ENCODE measurements around the gene STPG1. TPM values are rescaled to one million over a fixed set of nuclear protein-coding genes. Genes with fewer than 3 reads are reported as not detected.

Gene STPG1
- total RNA-seq, 1 donor from 2014 or later, result 5.3 TPM

DNA sequence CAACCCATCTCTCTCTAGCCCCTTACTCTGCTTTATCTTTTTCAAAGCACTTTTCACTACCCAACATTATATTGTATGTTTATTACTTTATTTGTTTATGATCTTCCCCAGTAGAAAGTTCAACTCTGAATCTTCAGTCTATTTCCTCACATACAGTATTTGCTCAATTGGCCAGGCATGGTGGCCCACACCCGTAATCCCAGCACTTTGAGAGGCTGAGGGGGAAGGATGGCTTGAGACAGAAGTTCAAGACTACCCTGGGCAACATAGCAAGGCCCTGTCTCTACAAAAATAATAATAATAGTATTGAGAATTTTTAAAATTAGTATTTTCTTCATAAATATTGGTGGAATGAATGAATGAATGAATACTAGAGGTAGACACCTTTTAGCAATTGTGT, 1.2 kb downstream of the STPG1 start:
- DNase-seq (ENCODE audit: low read depth) (no peak), FAIRE-seq (no peak)
- Histone ChIP-seq H3K4me3 (ENCODE audit: low read depth, low read length) (no peak overlapping the region), H3K27me3 (ENCODE audit: control insufficient read depth, insufficient read depth, low read length) (no peaks in the 10 kb centered on the region), H3K36me3 (ENCODE audit: control insufficient read depth, insufficient read depth, low read length) (no peaks in the 10 kb centered on the region)
- TF ChIP-seq CTCF (IDR thresholded peaks at IDR 0.05; ENCODE audit: insufficient read depth, low read length, severe bottlenecking), result no peak

GRCh38 chr1:24411963-24412362, 1.6 kb downstream of the STPG1 start:
- FAIRE-seq, result no peak

GRCh38 chr1:24410750-24411149, 2.8 kb downstream of the STPG1 start:
- FAIRE-seq (no peak), DNase-seq (ENCODE audit: low read depth) (no peak)
- no peak overlapping the region for H3K4me3 ChIP-seq (ENCODE audit: low read depth, low read length)
- H3K27me3 ChIP-seq (ENCODE audit: control insufficient read depth, insufficient read depth, low read length), result no peaks in the 10 kb centered on the region
- TF ChIP-seq CTCF (IDR thresholded peaks at IDR 0.05; ENCODE audit: insufficient read depth, low read length, severe bottlenecking), result no peak
- H3K36me3 ChIP-seq (ENCODE audit: control insufficient read depth, insufficient read depth, low read length), result no peaks in the 10 kb centered on the region

More at GRCh38 chr1:24411963-24412362, 1.6 kb downstream of the STPG1 start:
- H3K4me3 ChIP-seq (ENCODE audit: low read depth, low read length), result no peak overlapping the region
- H3K27me3 ChIP-seq (ENCODE audit: control insufficient read depth, insufficient read depth, low read length), result no peaks in the 10 kb centered on the region
- TF ChIP-seq CTCF (IDR thresholded peaks at IDR 0.05; ENCODE audit: insufficient read depth, low read length, severe bottlenecking), result no peak
- H3K36me3 ChIP-seq (ENCODE audit: control insufficient read depth, insufficient read depth, low read length), result no peaks in the 10 kb centered on the region
- DNase-seq (ENCODE audit: low read depth), result peak; percentile 75

DNA sequence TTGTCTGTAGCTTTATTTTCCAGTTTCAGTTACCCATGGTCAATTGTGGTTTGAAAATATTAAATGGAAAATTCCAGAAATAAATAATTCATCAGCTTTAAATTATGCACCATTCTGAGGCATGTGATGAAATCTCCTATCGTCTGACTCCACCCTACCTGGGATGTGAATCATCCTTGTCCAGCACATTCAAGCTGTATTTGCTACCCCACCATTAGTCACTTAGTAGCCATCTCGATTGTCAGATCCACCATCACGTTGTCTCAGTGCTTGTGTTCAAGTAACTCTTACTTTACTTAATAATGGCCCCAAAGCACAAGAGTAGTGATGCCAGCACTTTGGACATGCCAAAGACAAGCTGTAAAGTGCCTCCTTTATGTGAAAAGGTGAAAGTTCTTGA, 4.0 kb downstream of the STPG1 start:
- Histone ChIP-seq H3K36me3 (ENCODE audit: control insufficient read depth, insufficient read depth, low read length) (no peaks in the 10 kb centered on the region), H3K4me3 (ENCODE audit: low read depth, low read length) (no peak overlapping the region), H3K27me3 (ENCODE audit: control insufficient read depth, insufficient read depth, low read length) (no peaks in the 10 kb centered on the region)
- peak; percentile 89 for FAIRE-seq
- peak; percentile 97 for DNase-seq (ENCODE audit: low read depth)
- no peak for TF ChIP-seq CTCF (IDR thresholded peaks at IDR 0.05; ENCODE audit: insufficient read depth, low read length, severe bottlenecking)

GRCh38 chr1:24406788-24407187, 6.8 kb downstream of the STPG1 start:
- DNase-seq (ENCODE audit: low read depth) (no peak), FAIRE-seq (no peak)
- H3K36me3 ChIP-seq (ENCODE audit: control insufficient read depth, insufficient read depth, low read length), result no peaks in the 10 kb centered on the region
- H3K27me3 ChIP-seq (ENCODE audit: control insufficient read depth, insufficient read depth, low read length), result no peaks in the 10 kb centered on the region
- no peak for TF ChIP-seq CTCF (IDR thresholded peaks at IDR 0.05; ENCODE audit: insufficient read depth, low read length, severe bottlenecking)
- no peak overlapping the region for H3K4me3 ChIP-seq (ENCODE audit: low read depth, low read length)

GRCh38 chr1:24403806-24404205, 9.8 kb downstream of the STPG1 start:
- DNase-seq (ENCODE audit: low read depth), result no peak
- Histone ChIP-seq H3K27me3 (ENCODE audit: control insufficient read depth, insufficient read depth, low read length) (no peaks in the 10 kb centered on the region), H3K36me3 (ENCODE audit: control insufficient read depth, insufficient read depth, low read length) (peaks cover 3% of the 10 kb centered on the region), H3K4me3 (ENCODE audit: low read depth, low read length) (no peak overlapping the region)
- no peak for FAIRE-seq
- no peak for TF ChIP-seq CTCF (IDR thresholded peaks at IDR 0.05; ENCODE audit: insufficient read depth, low read length, severe bottlenecking)

Data from bronchial epithelial cell (primary cell).